Type B pancreatic cell (in vitro differentiated cells): ENCODE results near the gene TTLL11. TPM values are rescaled to one million over a fixed set of nuclear protein-coding genes. Genes with fewer than 3 reads are reported as not detected.

Source experiments
- DNase-seq: peaks from one replicate; pipeline ENCODE4 v3.0.0; 2021; ENCODE audit warnings: mixed read lengths; ENCODE audit not compliant: unreplicated experiment; ENCODE audit errors: extremely low spot score
- H3K27ac Mint-ChIP-seq: 2 replicates; pipeline ENCODE4 v1.8.0; 2021; ENCODE audit warnings: mild to moderate bottlenecking, mixed read lengths
- H3K27me3 Mint-ChIP-seq: 2 replicates; pipeline ENCODE4 v1.8.0; 2021; ENCODE audit warnings: mixed read lengths
- H3K36me3 Mint-ChIP-seq: 2 replicates; pipeline ENCODE4 v1.8.0; 2021; ENCODE audit warnings: mixed read lengths
- H3K4me1 Mint-ChIP-seq: one replicate; pipeline ENCODE4 v1.8.0; 2021; ENCODE audit warnings: mixed read lengths; ENCODE audit not compliant: unreplicated experiment
- H3K4me3 Mint-ChIP-seq: 2 replicates; pipeline ENCODE4 v1.8.0; 2021; ENCODE audit warnings: mild to moderate bottlenecking, mixed read lengths
- H3K9me3 Mint-ChIP-seq: 2 replicates; pipeline ENCODE4 v1.8.0; 2021; ENCODE audit warnings: mixed read lengths
- CTCF ChIP-seq: fragments of 200-600 bp; sonication (generic); conservative IDR thresholded peaks from 2 replicates; pipeline ENCODE4 v1.5.0; 2021; ENCODE audit warnings: antibody characterized with exemption, mild to moderate bottlenecking
- total RNA-seq: library from RNA; stranded (reverse); gene quantifications from 2 replicates; pipeline ENCODE4 v1.2.1, GENCODE V29; 2021; ENCODE audit warnings: low replicate concordance

The TTLL11 gene
- total RNA-seq, 1 donor from 2014 or later = 8.6 TPM

DNA sequence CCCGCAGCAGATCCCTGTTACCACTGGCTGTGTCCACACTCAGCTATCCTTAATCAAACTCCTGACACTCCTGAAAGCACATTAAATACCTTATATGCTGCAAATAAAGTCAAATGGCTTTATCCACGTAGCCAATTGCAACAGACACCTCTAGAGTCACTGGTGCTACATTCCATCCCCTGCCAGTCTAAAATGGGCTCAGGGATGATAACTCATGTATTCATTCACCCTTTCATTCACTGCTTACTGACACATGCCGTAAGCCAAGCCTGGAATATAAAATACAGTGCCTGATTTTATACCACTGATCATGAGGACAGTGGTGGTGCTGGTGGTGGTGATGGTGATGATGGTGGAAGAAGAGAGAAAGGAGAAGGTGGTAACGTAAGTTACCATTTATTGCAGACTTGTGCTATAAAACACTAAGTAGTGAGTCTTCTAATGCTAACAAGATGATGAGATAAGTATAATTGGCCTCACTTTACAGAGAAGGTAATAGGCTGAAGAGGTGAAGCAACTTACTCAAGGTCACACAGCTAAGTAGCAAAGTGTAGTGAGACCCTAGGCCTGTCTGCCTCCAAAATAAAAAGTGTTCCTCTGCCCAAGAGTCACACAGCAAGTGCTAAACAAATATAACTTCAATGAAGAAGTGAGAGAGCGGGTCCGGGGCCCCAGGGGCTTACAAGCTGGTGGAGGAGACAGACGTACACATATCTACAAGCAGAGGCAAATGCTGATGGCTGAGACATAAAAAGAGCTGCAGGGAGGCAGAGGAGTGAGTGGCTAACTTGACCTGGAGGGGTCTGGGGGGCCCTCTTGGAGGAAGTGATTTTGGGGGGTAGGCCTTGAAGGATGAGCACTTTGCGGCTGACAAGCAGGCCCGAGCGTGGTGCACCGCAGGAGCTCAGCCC, 1.2 kb downstream of the TTLL11 start:
- Mint-ChIP-seq H3K9me3 (no peaks in the 10 kb centered on the region), H3K4me1 (peaks cover 20% of the 10 kb centered on the region), H3K27me3 (peaks cover 21% of the 10 kb centered on the region), H3K27ac (peak overlapping the region; percentile 61), H3K36me3 (no peaks in the 10 kb centered on the region), H3K4me3 (peak overlapping the region; percentile 91)
- TF ChIP-seq CTCF = no peak
- no peak for DNase-seq

- H3K27me3 Mint-ChIP-seq = peaks cover 13% of the 10 kb centered on the region
Measured at GRCh38 chr9:122090981-122091380, 2.1 kb downstream of the TTLL11 start.

DNA sequence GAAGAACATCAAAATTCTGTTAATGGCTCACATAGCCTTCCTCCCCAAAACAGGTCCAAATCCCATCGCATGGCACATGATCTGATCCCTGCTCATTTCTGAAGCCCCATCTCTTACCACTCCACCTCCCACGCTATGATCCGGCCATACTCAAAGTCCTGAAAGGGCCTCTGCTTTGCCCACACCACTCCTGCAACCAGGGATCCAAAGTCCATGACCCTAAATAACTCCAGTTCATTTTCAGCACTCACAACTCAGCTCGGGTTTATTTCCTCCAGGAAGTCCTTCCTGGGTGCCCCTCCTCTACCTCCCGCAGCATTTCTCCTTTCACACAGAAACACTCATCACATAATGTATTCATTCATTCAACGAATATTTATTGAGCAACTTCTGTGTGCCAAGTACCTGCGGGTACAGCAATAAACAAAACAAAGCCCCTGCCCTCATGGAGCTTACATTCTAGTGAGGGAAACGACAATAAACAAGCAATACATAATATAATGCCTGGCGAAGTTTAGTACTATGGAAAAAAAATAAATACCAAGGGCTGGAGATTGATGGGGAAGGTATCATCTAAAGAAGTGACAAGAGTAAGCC, 2.7 kb downstream of the TTLL11 start:
- Mint-ChIP-seq H3K36me3 (no peaks in the 10 kb centered on the region), H3K27me3 (peaks cover 11% of the 10 kb centered on the region), H3K27ac (no peak overlapping the region), H3K4me1 (peaks cover 19% of the 10 kb centered on the region), H3K4me3 (peak overlapping the region; percentile 40), H3K9me3 (no peaks in the 10 kb centered on the region)
- DNase-seq = no peak
- no peak for TF ChIP-seq CTCF

More at GRCh38 chr9:122090981-122091380, 2.1 kb downstream of the TTLL11 start:
- no peaks in the 10 kb centered on the region for H3K9me3 Mint-ChIP-seq
- H3K4me3 Mint-ChIP-seq = peak overlapping the region; percentile 91
- no peak for DNase-seq
- H3K4me1 Mint-ChIP-seq = peaks cover 20% of the 10 kb centered on the region
- no peak overlapping the region for H3K27ac Mint-ChIP-seq
- H3K36me3 Mint-ChIP-seq = no peaks in the 10 kb centered on the region
- no peak for TF ChIP-seq CTCF

- H3K9me3 Mint-ChIP-seq = no peaks in the 10 kb centered on the region
- TF ChIP-seq CTCF = no peak
- H3K4me1 Mint-ChIP-seq = peaks cover 19% of the 10 kb centered on the region
- DNase-seq = no peak
- H3K27me3 Mint-ChIP-seq = peaks cover 3% of the 10 kb centered on the region
- H3K27ac Mint-ChIP-seq = no peak overlapping the region
- no peak overlapping the region for H3K4me3 Mint-ChIP-seq
- no peaks in the 10 kb centered on the region for H3K36me3 Mint-ChIP-seq
Measured at GRCh38 chr9:122088880-122089706, 4.0 kb downstream of the TTLL11 start.

GRCh38 chr9:122087406-122088200, 5.5 kb downstream of the TTLL11 start:
- H3K4me1 Mint-ChIP-seq = peaks cover 21% of the 10 kb centered on the region
- DNase-seq = no peak
- H3K27ac Mint-ChIP-seq = no peak overlapping the region
- H3K4me3 Mint-ChIP-seq = no peak overlapping the region
- no peaks in the 10 kb centered on the region for H3K27me3 Mint-ChIP-seq
- no peak for TF ChIP-seq CTCF
- H3K36me3 Mint-ChIP-seq = no peaks in the 10 kb centered on the region
- H3K9me3 Mint-ChIP-seq = no peaks in the 10 kb centered on the region
